Hepatocyte (in vitro differentiated cells): ENCODE measurements around the gene TRIM23. TPM values are rescaled to one million over a fixed set of nuclear protein-coding genes. Genes with fewer than 3 reads are reported as not detected.
A peak's percentile ranks its signal among the peaks of the same experiment; 100 is the strongest.
"Not testable (repeated sequence)": the region's sequence is repeated elsewhere in the genome, so short reads cannot be mapped to it uniquely, and the experiment has no call there.

Experiments
- DNase-seq: peaks from one replicate; pipeline ENCODE4 v3.0.0-alpha.2; 2016; ENCODE audit warnings: low spot score
- H2AFZ ChIP-seq: fragments of 200-600 bp; sonication (generic); 2 replicates; pipeline ENCODE4 v1.6.0; 2016; ENCODE audit warnings: antibody characterized with exemption, mild to moderate bottlenecking
- H3K27ac ChIP-seq: fragments of 200-600 bp; sonication (generic); 2 replicates; pipeline ENCODE4 v1.5.1; 2016; ENCODE audit warnings: mild to moderate bottlenecking
- H3K27me3 ChIP-seq: fragments of 200-600 bp; sonication (generic); 2 replicates; pipeline ENCODE4 v1.6.1; 2016
- H3K36me3 ChIP-seq: fragments of 200-600 bp; sonication (generic); replicated peaks from 2 replicates; pipeline ENCODE4 v1.5.1; 2016; ENCODE audit warnings: low read depth; ENCODE audit not compliant: insufficient read depth
- H3K4me1 ChIP-seq: fragments of 200-600 bp; sonication (generic); 2 replicates; pipeline ENCODE4 v1.5.1; 2016; ENCODE audit warnings: mild to moderate bottlenecking, moderate library complexity; ENCODE audit not compliant: insufficient read depth
- H3K4me2 ChIP-seq: fragments of 200-600 bp; sonication (generic); 2 replicates; pipeline ENCODE4 v1.6.0; 2016
- H3K4me3 ChIP-seq: fragments of 200-600 bp; sonication (generic); 2 replicates; pipeline ENCODE4 v1.5.1; 2016; ENCODE audit warnings: mild to moderate bottlenecking
- H3K79me2 ChIP-seq: fragments of 200-600 bp; sonication (generic); 2 replicates; pipeline ENCODE4 v1.6.0; 2017; ENCODE audit warnings: mild to moderate bottlenecking
- H3K9me2 ChIP-seq: fragments of 200-600 bp; sonication (generic); replicated peaks from 2 replicates; pipeline ENCODE4 v1.6.0; 2017; ENCODE audit warnings: mild to moderate bottlenecking; ENCODE audit not compliant: insufficient read depth
- H3K9me3 ChIP-seq: fragments of 200-600 bp; sonication (generic); 2 replicates; pipeline ENCODE4 v1.5.1; 2016; ENCODE audit warnings: low read depth, mild to moderate bottlenecking
- H4K20me1 ChIP-seq: fragments of 200-600 bp; sonication (generic); 2 replicates; pipeline ENCODE4 v1.6.0; 2016; ENCODE audit warnings: mild to moderate bottlenecking; ENCODE audit not compliant: insufficient read depth, poor library complexity, severe bottlenecking
- CTCF ChIP-seq: fragments of 200-600 bp; sonication (generic); IDR thresholded peaks from 2 replicates; pipeline ENCODE4 v1.5.1; 2016; ENCODE audit warnings: antibody characterized with exemption, mild to moderate bottlenecking; ENCODE audit not compliant: poor library complexity
- EZH2 ChIP-seq: fragments of 200-600 bp; sonication (generic); IDR thresholded peaks from 2 replicates; pipeline ENCODE4 v1.6.1; 2016; ENCODE audit warnings: antibody characterized with exemption, mild to moderate bottlenecking, borderline replicate concordance
- EZH2phosphoT487 ChIP-seq: fragments of 200-600 bp; sonication (generic); IDR thresholded peaks from one replicate; pipeline ENCODE4 v1.6.1; 2018; ENCODE audit warnings: antibody characterized with exemption, mild to moderate bottlenecking, low read depth, moderate library complexity; ENCODE audit not compliant: unreplicated experiment, severe bottlenecking
- WGBS: methylation state at CpG from one replicate; pipeline ENCODE4 v1.1.6; 2016; ENCODE audit warnings: low lambda C conversion rate; ENCODE audit errors: missing lambda C conversion rate; 5-methylcytosine and 5-hydroxymethylcytosine counted together
- polyA plus RNA-seq: library from polyadenylated mRNA; unstranded; fragments of >200 nt; fragmentation: Nextera tagmentation; extraction: Ambion mirVana; gene quantifications from 2 replicates; pipeline ENCODE4 v1.2.1, GENCODE V29; 2016
- total RNA-seq: library from RNA; depleted of rRNA; stranded (reverse); fragments of >200 nt; gene quantifications from 2 replicates; pipeline ENCODE4 v1.2.3, GENCODE V29; 2014

TRIM23 gene
- total and polyA plus RNA-seq, 2 experiments from 2014 or later = 6.0 to 14.2 TPM

DNA sequence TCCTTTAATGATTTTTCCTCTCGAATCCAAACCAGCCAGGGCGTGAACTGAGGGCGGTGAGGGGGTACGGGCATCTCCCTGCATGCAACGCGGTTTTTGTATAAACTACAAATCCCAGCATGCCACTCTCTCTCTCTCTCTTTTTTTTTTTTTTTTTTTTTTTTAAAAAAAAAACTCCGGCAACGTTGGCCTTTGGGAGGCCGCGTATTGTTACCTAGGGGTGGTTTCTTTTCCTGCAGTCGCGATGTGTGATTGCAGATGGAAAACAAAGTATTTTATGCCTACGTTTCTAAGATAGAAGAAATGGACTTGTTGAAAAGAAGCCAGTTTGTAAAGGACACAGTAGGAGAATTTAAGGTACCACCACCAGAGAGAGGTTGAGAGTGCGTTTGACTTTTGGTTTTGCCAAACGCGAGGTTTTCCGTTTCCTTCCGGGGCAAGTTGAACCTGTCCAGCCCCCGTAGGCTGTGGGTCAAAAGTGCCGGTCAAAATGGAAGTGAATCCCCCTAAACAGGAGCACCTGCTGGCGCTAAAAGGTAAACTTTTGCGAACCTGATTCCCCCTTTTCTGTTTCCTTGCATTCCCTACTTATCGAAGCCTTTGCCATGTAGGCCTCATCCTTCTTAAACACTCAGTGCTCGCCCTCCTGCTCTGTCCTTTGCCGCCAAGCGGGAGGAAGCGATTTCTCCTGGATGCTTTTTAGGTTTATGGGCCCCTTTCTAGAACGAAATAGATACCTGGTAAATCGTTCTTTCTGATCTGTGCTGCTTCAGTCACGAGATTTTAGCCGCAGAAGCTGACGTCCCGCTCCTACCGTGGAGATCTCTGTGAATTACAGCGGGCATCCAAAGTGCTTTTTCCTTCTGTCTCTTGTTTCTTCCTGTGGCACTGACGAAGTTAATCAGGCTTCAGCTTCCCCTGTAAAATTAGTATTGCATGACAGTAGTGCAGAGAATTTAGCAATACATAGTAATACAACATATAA lies 730 bp upstream of the TRIM23 start, which contains the start of the genes SHLD3 and TRAPPC13:
Gene SHLD3 (plus strand): TSS at position 457 of the 985 bp plus-strand sequence. CDS start 4,561 bp downstream, outside the sequence.
Gene TRAPPC13 (plus strand): TSS at position 457 of the 985 bp plus-strand sequence. CDS start 34 bp downstream, at position 491.
- Histone ChIP-seq H4K20me1 (peaks cover 11% of the 10 kb centered on the region), H3K27ac (peak within 1 kb of the TSS; percentile 94), H2AFZ (peak within 1 kb of the TSS; percentile 69), H3K4me3 (peak within 1 kb of the TSS; percentile 89), H3K9me3 (no peaks in the 10 kb centered on the region), H3K4me1 (peaks cover 14% of the 10 kb centered on the region), H3K36me3 (no peaks in the 10 kb centered on the region), H3K4me2 (peak within 1 kb of the TSS; percentile 76), H3K27me3 (no peaks in the 10 kb centered on the region), H3K9me2 (no peaks in the 10 kb centered on the region), H3K79me2 (peaks cover 90% of the 10 kb centered on the region)
- WGBS = under 1% methylated on average over 36 of the region's 36 CpGs
- peak; percentile 89 for DNase-seq
- TF ChIP-seq EZH2 = no peak
- no peak for TF ChIP-seq EZH2phosphoT487
- no peak for TF ChIP-seq CTCF

- Histone ChIP-seq H4K20me1 (peaks cover 15% of the 10 kb centered on the region), H3K4me1 (peaks cover 14% of the 10 kb centered on the region), H3K9me3 (no peaks in the 10 kb centered on the region), H3K36me3 (no peaks in the 10 kb centered on the region), H3K27me3 (no peaks in the 10 kb centered on the region), H3K4me2 (peak overlapping the region; percentile 76), H2AFZ (peak overlapping the region; percentile 69), H3K4me3 (peak overlapping the region; percentile 89), H3K79me2 (peaks cover 90% of the 10 kb centered on the region), H3K27ac (peak overlapping the region; percentile 94), H3K9me2 (no peaks in the 10 kb centered on the region)
- DNase-seq = peak; percentile 9
- TF ChIP-seq EZH2 (no peak), EZH2phosphoT487 (no peak), CTCF (no peak)
- WGBS = 26% methylated on average over 9 of the region's 9 CpGs
Measured at GRCh38 chr5:65623482-65623881, 651 bp downstream of the TRIM23 start.

DNA sequence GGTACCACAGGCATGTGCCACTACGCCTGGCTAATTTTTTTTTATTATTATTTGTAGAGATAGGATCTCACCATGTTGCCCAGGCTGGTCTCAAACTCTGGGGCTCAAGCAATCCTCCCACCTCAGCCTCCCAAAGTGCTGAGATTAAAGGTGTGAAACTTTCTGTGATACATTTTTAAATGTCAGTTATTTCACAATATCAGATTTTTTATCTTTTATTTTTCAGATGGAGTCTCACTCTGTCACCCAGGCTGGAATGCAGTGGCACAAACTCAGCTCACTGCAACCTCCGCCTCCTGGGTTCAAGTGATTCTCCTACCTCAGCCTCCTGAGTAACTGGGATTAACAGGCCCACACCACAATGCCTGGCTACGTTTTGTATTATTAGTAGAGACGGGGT lies 2.2 kb downstream of the TRIM23 start:
- Histone ChIP-seq H3K4me2 (peak overlapping the region; percentile 76), H3K79me2 (peaks cover 90% of the 10 kb centered on the region), H3K4me1 (peaks cover 14% of the 10 kb centered on the region), H4K20me1 (peaks cover 15% of the 10 kb centered on the region)
- not testable (repeated sequence) for H3K9me3 ChIP-seq, DNase-seq, H3K27me3 ChIP-seq, H3K9me2 ChIP-seq, H2AFZ ChIP-seq, H3K27ac ChIP-seq, H3K4me3 ChIP-seq, H3K36me3 ChIP-seq
- 91% methylated on average over 4 of the region's 4 CpGs for WGBS

DNA sequence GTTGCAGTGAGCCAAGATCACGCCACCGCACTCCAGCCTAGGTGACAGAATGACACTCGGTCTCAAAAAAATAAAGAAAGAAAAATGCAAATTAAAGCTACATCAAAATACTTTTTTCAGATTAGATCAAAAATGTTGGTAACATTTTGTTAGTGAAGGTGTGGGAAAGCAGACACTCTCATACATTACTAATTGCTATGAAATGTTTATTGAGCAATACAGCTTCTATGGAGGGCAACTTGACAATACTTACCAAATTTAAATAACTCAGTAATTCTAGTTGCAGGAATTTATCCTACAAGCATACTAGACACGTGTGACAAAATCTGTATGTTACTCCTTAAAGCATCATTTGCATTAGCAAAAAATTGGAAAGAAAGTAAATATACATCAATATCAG lies 4.1 kb downstream of the TRIM23 start:
- Histone ChIP-seq H3K4me1 (peaks cover 14% of the 10 kb centered on the region), H3K79me2 (peaks cover 88% of the 10 kb centered on the region)
- 91% methylated on average over 4 of the region's 4 CpGs for WGBS

More for the DNA sequence above, 4.1 kb downstream of the TRIM23 start:
- H3K9me3 ChIP-seq = no peaks in the 10 kb centered on the region
- peaks cover 4% of the 10 kb centered on the region for H3K36me3 ChIP-seq
- H3K4me2 ChIP-seq = no peak overlapping the region
- no peak for TF ChIP-seq CTCF
- TF ChIP-seq EZH2 = no peak
- no peak for TF ChIP-seq EZH2phosphoT487
- peaks cover 15% of the 10 kb centered on the region for H4K20me1 ChIP-seq
- no peak overlapping the region for H3K27ac ChIP-seq
- H3K4me3 ChIP-seq = no peak overlapping the region
- H3K27me3 ChIP-seq = no peaks in the 10 kb centered on the region
- DNase-seq = no peak
- H3K9me2 ChIP-seq = no peaks in the 10 kb centered on the region
- H2AFZ ChIP-seq = no peak overlapping the region
